GM18499 (cell line): Measurements from ENCODE around the gene USP5.
"Not testable (repeated sequence)": the region's sequence is repeated elsewhere in the genome, so short reads cannot be mapped to it uniquely, and the experiment has no call there.

ENCODE experiments used
- ATAC-seq: cut with Tn5 transposase; IDR thresholded peaks from one replicate; pipeline ENCODE4 v1.9.1; 2021; ENCODE audit warnings: moderate number of reproducible peaks; ENCODE audit not compliant: insufficient read depth, unreplicated experiment

USP5 gene

GRCh38 chr12:6905414-6906040 lies 53.6 kb downstream of the USP5 start:
- no peak for ATAC-seq

- ATAC-seq: not testable (repeated sequence)
Observed at GRCh38 chr12:6908141-6908540, 56.2 kb downstream of the USP5 start.

GRCh38 chr12:6909421-6910145 lies 57.6 kb downstream of the USP5 start:
- ATAC-seq: no peak

- ATAC-seq: no peak
Observed at GRCh38 chr12:6912164-6912935, 60.4 kb downstream of the USP5 start.

- ATAC-seq: no peak
Observed at GRCh38 chr12:6914246-6914946, 62.4 kb downstream of the USP5 start, which contains the start of gene ENO2. Gene ENO2 (plus strand): TSS chr12:6914580. CDS start chr12:6915833, 1,253 bp downstream.

GRCh38 chr12:6914947-6915788 lies 63.2 kb downstream of the USP5 start:
- no peak for ATAC-seq

GRCh38 chr12:6915789-6916285 lies 63.9 kb downstream of the USP5 start:
- no peak for ATAC-seq
